ENCODE measurements around the gene GBGT1. TPM values are rescaled to one million over a fixed set of nuclear protein-coding genes. Genes with fewer than 3 reads are reported as not detected.

The GBGT1 gene
- total and polyA plus RNA-seq, 2 experiments from 2014 or later: 4.0 to 10.1 TPM

GRCh38 chr9:133203506-133204075, 39.9 kb upstream of the GBGT1 start:
- Histone ChIP-seq H2AFZ (no peak overlapping the region), H3K4me1 (ENCODE audit: insufficient read depth) (no peaks in the 10 kb centered on the region), H3K9me2 (replicated peaks; ENCODE audit: insufficient read depth) (no peaks in the 10 kb centered on the region), H3K4me3 (no peak overlapping the region), H3K27ac (no peak overlapping the region), H3K9me3 (ENCODE audit: low read depth) (no peaks in the 10 kb centered on the region), H3K36me3 (replicated peaks; ENCODE audit: insufficient read depth, low read depth) (no peaks in the 10 kb centered on the region), H4K20me1 (ENCODE audit: insufficient read depth, poor library complexity, severe bottlenecking) (no peaks in the 10 kb centered on the region), H3K4me2 (no peak overlapping the region), H3K27me3 (no peaks in the 10 kb centered on the region), H3K79me2 (no peaks in the 10 kb centered on the region)
- 85% methylated on average over 10 of the region's 10 CpGs for WGBS (ENCODE audit: low lambda C conversion rate, missing lambda C conversion rate)
- TF ChIP-seq EZH2 (IDR thresholded peaks at IDR 0.05; ENCODE audit: borderline replicate concordance) (no peak), CTCF (IDR thresholded peaks at IDR 0.05; ENCODE audit: poor library complexity) (no peak), EZH2phosphoT487 (IDR thresholded peaks at IDR 0.05; ENCODE audit: low read depth, severe bottlenecking, unreplicated experiment) (no peak)
- no peak for DNase-seq (ENCODE audit: low spot score)

- Histone ChIP-seq H3K4me2 (no peak overlapping the region), H2AFZ (no peak overlapping the region), H3K4me1 (ENCODE audit: insufficient read depth) (no peaks in the 10 kb centered on the region), H3K4me3 (no peak overlapping the region), H3K9me2 (replicated peaks; ENCODE audit: insufficient read depth) (no peaks in the 10 kb centered on the region), H4K20me1 (ENCODE audit: insufficient read depth, poor library complexity, severe bottlenecking) (no peaks in the 10 kb centered on the region), H3K27me3 (no peaks in the 10 kb centered on the region), H3K79me2 (no peaks in the 10 kb centered on the region), H3K9me3 (ENCODE audit: low read depth) (no peaks in the 10 kb centered on the region), H3K36me3 (replicated peaks; ENCODE audit: insufficient read depth, low read depth) (no peaks in the 10 kb centered on the region), H3K27ac (no peak overlapping the region)
- 92% methylated on average over 14 of the region's 14 CpGs for WGBS (ENCODE audit: low lambda C conversion rate, missing lambda C conversion rate)
- TF ChIP-seq EZH2 (IDR thresholded peaks at IDR 0.05; ENCODE audit: borderline replicate concordance) (no peak), EZH2phosphoT487 (IDR thresholded peaks at IDR 0.05; ENCODE audit: low read depth, severe bottlenecking, unreplicated experiment) (no peak), CTCF (IDR thresholded peaks at IDR 0.05; ENCODE audit: poor library complexity) (no peak)
- DNase-seq (ENCODE audit: low spot score): no peak
These were observed 39.2 kb upstream of the GBGT1 start for GRCh38 chr9:133202688-133203453.

GRCh38 chr9:133202145-133202513, 38.4 kb upstream of the GBGT1 start:
- Histone ChIP-seq H3K4me1 (ENCODE audit: insufficient read depth) (no peaks in the 10 kb centered on the region), H3K27me3 (no peaks in the 10 kb centered on the region), H3K9me3 (ENCODE audit: low read depth) (no peaks in the 10 kb centered on the region), H3K27ac (no peak overlapping the region), H3K36me3 (replicated peaks; ENCODE audit: insufficient read depth, low read depth) (no peaks in the 10 kb centered on the region), H3K79me2 (no peaks in the 10 kb centered on the region), H3K4me2 (no peak overlapping the region), H3K9me2 (replicated peaks; ENCODE audit: insufficient read depth) (no peaks in the 10 kb centered on the region), H4K20me1 (ENCODE audit: insufficient read depth, poor library complexity, severe bottlenecking) (no peaks in the 10 kb centered on the region), H2AFZ (no peak overlapping the region), H3K4me3 (no peak overlapping the region)
- DNase-seq (ENCODE audit: low spot score): no peak
- WGBS (ENCODE audit: low lambda C conversion rate, missing lambda C conversion rate): 87% methylated on average over 11 of the region's 11 CpGs
- TF ChIP-seq EZH2phosphoT487 (IDR thresholded peaks at IDR 0.05; ENCODE audit: low read depth, severe bottlenecking, unreplicated experiment): no peak
- no peak for TF ChIP-seq CTCF (IDR thresholded peaks at IDR 0.05; ENCODE audit: poor library complexity)
- TF ChIP-seq EZH2 (IDR thresholded peaks at IDR 0.05; ENCODE audit: borderline replicate concordance): no peak

All from hepatocyte (in vitro differentiated cells).